Lung (tissue), 12 donors: Measurements from ENCODE around the gene OXGR1. TPM values are rescaled to one million over a fixed set of nuclear protein-coding genes. Genes with fewer than 3 reads are reported as not detected.

Source experiments
- ATAC-seq: fragments of 200-7000 bp; cut with Tn5 transposase; one replicate; pipeline ENCODE4 v1.9.1; 2020; ENCODE audit warnings: moderate number of reproducible peaks; ENCODE audit not compliant: insufficient read depth, low FRiP score
- DNase-seq, 3 donors: peaks; one replicate each; pipeline ENCODE4 v3.0.0-alpha.2; 2013 to 2017
- H3K27ac ChIP-seq, 2 donors: one replicate each; pipeline ENCODE4 v1.5.1; 2013; ENCODE audit warnings: mild to moderate bottlenecking in 2 of 2, moderate library complexity in 2 of 2, control low read depth in 1 of 2, inconsistent platforms in 1 of 2, low read depth in 1 of 2, low read length in 1 of 2
- H3K27me3 ChIP-seq, 3 donors: one replicate each; pipeline ENCODE4 v1.5.1; 2013; ENCODE audit warnings: low read length in 2 of 3; ENCODE audit not compliant: control insufficient read depth in 3 of 3, insufficient read depth in 3 of 3
- H3K36me3 ChIP-seq, 4 donors: one replicate each; pipeline ENCODE4 v1.5.1; 2013; ENCODE audit warnings: low read length in 4 of 4, mild to moderate bottlenecking in 1 of 4, moderate library complexity in 1 of 4; ENCODE audit not compliant: control insufficient read depth in 4 of 4, insufficient read depth in 4 of 4
- H3K4me1 ChIP-seq, 5 donors: one replicate each; pipeline ENCODE4 v1.5.1; 2013; ENCODE audit warnings: low read length in 5 of 5, mild to moderate bottlenecking in 2 of 5, moderate library complexity in 1 of 5; ENCODE audit not compliant: control insufficient read depth in 5 of 5, insufficient read depth in 5 of 5
- H3K4me3 ChIP-seq: one replicate; pipeline ENCODE4 v1.5.1; 2013; ENCODE audit warnings: mild to moderate bottlenecking, control low read depth, moderate library complexity
- H3K9ac ChIP-seq, 2 donors: one replicate each; pipeline ENCODE4 v1.5.1; 2013; ENCODE audit warnings: low read length in 2 of 2, control low read depth in 1 of 2; ENCODE audit not compliant: insufficient read depth in 1 of 2
- H3K9me3 ChIP-seq, 4 donors: one replicate each; pipeline ENCODE4 v1.5.1; 2013; ENCODE audit warnings: low read length in 3 of 4, mild to moderate bottlenecking in 1 of 4, moderate library complexity in 1 of 4; ENCODE audit not compliant: control insufficient read depth in 4 of 4, insufficient read depth in 3 of 4
- CTCF ChIP-seq: IDR thresholded peaks from 2 replicates; pipeline ENCODE4 v1.5.1; 2012; ENCODE audit warnings: mild to moderate bottlenecking; ENCODE audit errors: control extremely low read depth, extremely low read depth
- WGBS, 2 donors: extraction: QIAGEN DNeasy Blood & Tissue Kit; methylation state at CpG; one replicate each; pipeline ENCODE4 v1.1.7; 2013; 5-methylcytosine and 5-hydroxymethylcytosine counted together
- polyA plus RNA-seq, 2 donors: library from polyadenylated mRNA; stranded (reverse); fragments of 200-250 nt; gene quantifications; one replicate each; pipeline ENCODE4 v1.2.1, GENCODE V29; 2013
- total RNA-seq, 2 donors: library from RNA; depleted of rRNA in 1 of 2; stranded (reverse); fragments of >200 nt in 1 of 2; gene quantifications; one replicate each; pipeline ENCODE4 v1.2.1, GENCODE V29; 2014 to 2021
- donor health status: control.
- donor health status: control.
- donor health status: Bipolar disorder and iron deficiency.
- donor health status: healthy.
- donor health status: DM: yes; HTN: yes; CAD: no.

The OXGR1 gene
- total and polyA plus RNA-seq, 4 donors: 0.25 to 0.71 (median 0.46) TPM

DNA sequence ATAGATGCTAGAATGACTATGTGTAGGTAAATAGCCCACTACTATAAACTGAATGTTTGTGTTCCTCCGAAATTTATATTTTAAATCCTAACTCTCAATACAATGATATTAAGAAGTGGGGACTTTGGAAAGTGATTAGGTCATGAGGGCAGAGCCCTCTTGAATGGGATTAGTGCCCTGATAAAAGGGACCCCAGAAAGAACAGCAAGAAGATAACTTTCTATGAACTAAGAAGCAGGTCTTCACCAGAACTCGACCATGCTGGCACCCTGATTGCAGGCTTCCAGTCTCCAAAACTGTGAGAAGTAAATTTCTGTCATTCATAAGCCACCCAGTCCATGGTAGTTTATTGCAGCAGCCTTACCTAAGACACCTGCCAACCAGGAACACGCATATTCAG, 33.9 kb downstream of the OXGR1 start:
- DNase-seq (no peak), ATAC-seq (no peak)
- Histone ChIP-seq H3K36me3 (no peaks in the 10 kb centered on the region), H3K4me3 (no peak overlapping the region), H3K27ac (no peak overlapping the region), H3K9ac (no peak overlapping the region), H3K4me1 (no peaks in the 10 kb centered on the region), H3K9me3 (no peaks in the 10 kb centered on the region), H3K27me3 (no peaks in the 10 kb centered on the region)
- WGBS, 2 donors: 85 to 86% methylated on average over 3 of the region's 3 CpGs
- no peak for TF ChIP-seq CTCF

DNA sequence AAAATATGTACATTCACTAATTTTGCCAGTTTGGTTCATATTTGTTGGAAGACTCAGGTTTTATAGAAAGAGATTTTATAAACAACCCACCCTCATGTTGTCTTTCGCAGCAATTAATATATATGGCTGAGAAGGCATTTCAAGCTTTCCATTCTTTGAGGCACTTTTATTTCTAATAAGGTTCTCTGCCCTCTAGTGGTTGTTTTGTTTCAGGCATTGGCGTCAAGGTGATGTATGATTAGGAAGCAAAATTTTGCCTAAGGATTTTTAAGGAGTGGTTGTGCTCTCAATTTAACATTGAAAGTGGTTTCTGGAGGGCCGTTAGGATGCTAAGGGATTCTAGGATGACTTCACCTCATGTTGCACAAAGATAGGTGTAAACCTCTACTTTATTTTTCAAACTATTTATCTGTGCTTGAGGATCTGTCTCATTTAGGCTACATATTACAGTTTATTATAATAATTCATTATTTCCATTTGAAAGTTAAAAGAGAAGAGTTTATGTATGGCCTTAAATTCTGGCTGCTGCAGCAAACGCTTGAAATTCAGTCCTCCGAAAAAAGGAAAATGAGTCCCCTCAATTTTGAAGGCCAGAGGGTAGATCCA, 35.9 kb downstream of the OXGR1 start:
- no peak for ATAC-seq

GRCh38 chr13:96952595-96952994, 41.7 kb downstream of the OXGR1 start:
- H3K4me3 ChIP-seq: no peak overlapping the region
- H3K4me1 ChIP-seq: no peaks in the 10 kb centered on the region
- H3K9me3 ChIP-seq: no peaks in the 10 kb centered on the region
- no peak overlapping the region for H3K9ac ChIP-seq
- H3K36me3 ChIP-seq: no peaks in the 10 kb centered on the region
- no peak for TF ChIP-seq CTCF
- ATAC-seq (no peak), DNase-seq (no peak)
- no peak overlapping the region for H3K27ac ChIP-seq
- H3K27me3 ChIP-seq: no peaks in the 10 kb centered on the region

More for the DNA sequence above, 35.9 kb downstream of the OXGR1 start:
- Histone ChIP-seq H3K4me1 (no peaks in the 10 kb centered on the region), H3K36me3 (no peaks in the 10 kb centered on the region), H3K27ac (no peak overlapping the region), H3K9ac (no peak overlapping the region), H3K9me3 (no peaks in the 10 kb centered on the region), H3K27me3 (no peaks in the 10 kb centered on the region), H3K4me3 (no peak overlapping the region)
- peak in 2 of 3 donors; percentile 39 to 59 for DNase-seq
- whole genome bisulfite sequencing, 2 donors: 44 to 53% methylated on average over 5 of the region's 5 CpGs
- no peak for TF ChIP-seq CTCF

DNA sequence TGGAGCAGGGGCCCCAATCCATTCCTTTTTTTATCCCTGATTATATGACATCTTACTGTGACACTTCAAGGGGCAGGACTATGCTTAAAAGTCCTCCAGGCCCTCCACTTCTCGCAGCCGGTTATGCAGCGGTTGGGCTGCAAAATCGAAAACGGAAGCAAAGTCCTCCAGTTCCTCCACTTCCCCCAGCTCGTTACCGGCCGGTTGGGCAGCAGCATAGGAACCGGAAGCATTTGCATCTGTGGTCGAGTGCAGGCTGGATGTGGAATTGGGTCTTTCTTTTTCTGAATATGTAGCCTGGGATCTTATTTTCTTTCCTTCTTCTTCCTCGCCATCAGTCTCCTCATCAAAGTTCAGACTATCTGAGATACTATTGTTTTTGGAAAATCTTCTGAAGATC, 46.1 kb downstream of the OXGR1 start:
- TF ChIP-seq CTCF: no peak

More for the DNA sequence above, 46.1 kb downstream of the OXGR1 start:
- no peak overlapping the region for H3K27ac ChIP-seq
- H3K4me3 ChIP-seq: no peak overlapping the region
- no peaks in the 10 kb centered on the region for H3K27me3 ChIP-seq
- no peak overlapping the region for H3K9ac ChIP-seq
- DNase-seq (no peak), ATAC-seq (no peak)
- H3K36me3 ChIP-seq: no peaks in the 10 kb centered on the region
- H3K4me1 ChIP-seq: no peaks in the 10 kb centered on the region
- WGBS, 2 donors: 91 to 96% methylated on average over 11 of the region's 11 CpGs
- H3K9me3 ChIP-seq: peaks cover 0 to 3% (median 0%) of the 10 kb centered on the region in 4 donors
